Thoracic aorta (tissue), 2 donors: ENCODE results near the gene CNTNAP2. TPM values are rescaled to one million over a fixed set of nuclear protein-coding genes. Genes with fewer than 3 reads are reported as not detected.

Experiments used
- ATAC-seq: fragments of 150-250 bp; one replicate; pipeline ENCODE4 v1.8.0; 2017; ENCODE audit warnings: low read depth; ENCODE audit not compliant: insufficient number of reproducible peaks, low FRiP score
- DNase-seq: peaks from one replicate; pipeline ENCODE4 v3.0.0-alpha.2; 2020; ENCODE audit warnings: low spot score
- H3K27ac ChIP-seq, 2 donors: fragments of 200-600 bp; sonication (generic); 1 replicate in 1 of 2; 2 replicates in 1 of 2; pipeline ENCODE4 v1.5.1; 2016; ENCODE audit warnings: mild to moderate bottlenecking in 2 of 2, moderate library complexity in 2 of 2
- H3K27me3 ChIP-seq: fragments of 200-600 bp; sonication (generic); replicated peaks from 2 replicates; pipeline ENCODE4 v1.6.0; 2016; ENCODE audit warnings: mild to moderate bottlenecking; ENCODE audit not compliant: insufficient read depth
- H3K36me3 ChIP-seq: fragments of 200-600 bp; sonication (generic); one replicate; pipeline ENCODE4 v1.5.1; 2016
- H3K4me1 ChIP-seq, 2 donors: fragments of 200-600 bp; sonication (generic); 1 replicate in 1 of 2; 2 replicates in 1 of 2; pipeline versions ENCODE4 v1.5.1 to v1.6.0; 2016; ENCODE audit warnings: low read depth in 2 of 2, mild to moderate bottlenecking in 1 of 2; ENCODE audit not compliant: control insufficient read depth in 1 of 2
- H3K4me3 ChIP-seq: fragments of 200-600 bp; sonication (generic); 2 replicates; pipeline ENCODE4 v1.5.1; 2016; ENCODE audit warnings: mild to moderate bottlenecking
- H3K9me3 ChIP-seq: fragments of 200-600 bp; sonication (generic); 2 replicates; pipeline ENCODE4 v1.5.1; 2016
- CTCF ChIP-seq: fragments of 200-600 bp; sonication (generic); IDR thresholded peaks from one replicate; pipeline ENCODE4 v1.5.1; 2019; ENCODE audit warnings: antibody characterized with exemption
- total RNA-seq, 2 donors: library from RNA; depleted of rRNA; stranded (reverse); fragments of >200 nt; gene quantifications; one replicate each; pipeline versions ENCODE4 v1.1.0 to v1.2.3, GENCODE V29; 2016

CNTNAP2 gene
- total RNA-seq, 2 donors from 2014 or later, result not detected

GRCh38 chr7:147651601-147652000 is 1535.0 kb downstream of the CNTNAP2 start:
- no peak for TF ChIP-seq CTCF
- H3K9me3 ChIP-seq, result no peaks in the 10 kb centered on the region
- H3K27ac ChIP-seq, result no peak overlapping the region
- no peak for ATAC-seq
- no peaks in the 10 kb centered on the region for H3K27me3 ChIP-seq
- H3K4me3 ChIP-seq, result no peak overlapping the region
- H3K36me3 ChIP-seq, result no peaks in the 10 kb centered on the region
- no peaks in the 10 kb centered on the region for H3K4me1 ChIP-seq
- no peak for DNase-seq

GRCh38 chr7:147653456-147653855 is 1536.9 kb downstream of the CNTNAP2 start:
- Histone ChIP-seq H3K4me1 (no peaks in the 10 kb centered on the region), H3K4me3 (no peak overlapping the region), H3K27me3 (no peaks in the 10 kb centered on the region), H3K27ac (no peak overlapping the region), H3K36me3 (no peaks in the 10 kb centered on the region), H3K9me3 (no peaks in the 10 kb centered on the region)
- DNase-seq (no peak), ATAC-seq (no peak)
- TF ChIP-seq CTCF, result no peak

GRCh38 chr7:147658392-147658967 is 1541.9 kb downstream of the CNTNAP2 start:
- no peak for TF ChIP-seq CTCF
- no peak for DNase-seq
- Histone ChIP-seq H3K4me1 (no peaks in the 10 kb centered on the region), H3K36me3 (no peaks in the 10 kb centered on the region), H3K27me3 (no peaks in the 10 kb centered on the region), H3K27ac (no peak overlapping the region), H3K9me3 (no peaks in the 10 kb centered on the region), H3K4me3 (no peak overlapping the region)
- no peak for ATAC-seq

- Histone ChIP-seq H3K27me3 (no peaks in the 10 kb centered on the region), H3K27ac (no peak overlapping the region), H3K9me3 (no peaks in the 10 kb centered on the region), H3K4me3 (no peak overlapping the region), H3K4me1 (no peaks in the 10 kb centered on the region), H3K36me3 (no peaks in the 10 kb centered on the region)
- ATAC-seq (no peak), DNase-seq (no peak)
- no peak for TF ChIP-seq CTCF
Observed at GRCh38 chr7:147659036-147659995, 1542.7 kb downstream of the CNTNAP2 start.

GRCh38 chr7:147664541-147664940 is 1547.9 kb downstream of the CNTNAP2 start:
- H3K4me1 ChIP-seq, result no peaks in the 10 kb centered on the region
- H3K4me3 ChIP-seq, result no peak overlapping the region
- no peak for TF ChIP-seq CTCF
- no peak for DNase-seq
- H3K27me3 ChIP-seq, result no peaks in the 10 kb centered on the region
- no peaks in the 10 kb centered on the region for H3K36me3 ChIP-seq
- H3K27ac ChIP-seq, result no peak overlapping the region
- no peaks in the 10 kb centered on the region for H3K9me3 ChIP-seq
- ATAC-seq, result no peak
